ENCODE measurements around the gene ATP6V0A1.

GRCh38 chr17:42411905-42412679 is 46.6 kb upstream of the ATP6V0A1 start:
- no peak for TF ChIP-seq CTCF (IDR thresholded peaks at IDR 0.05)
- no peak for TF ChIP-seq POLR2AphosphoS5 (IDR thresholded peaks at IDR 0.05)
- TF ChIP-seq POLR2A (IDR thresholded peaks at IDR 0.05), result no peak
